Spinal cord (tissue), 10 donors: ENCODE data around the gene SRGAP3. TPM values are rescaled to one million over a fixed set of nuclear protein-coding genes. Genes with fewer than 3 reads are reported as not detected.

Source experiments
- DNase-seq, 6 donors: peaks; one replicate each; pipeline versions ENCODE4 v3.0.0 to v3.0.0-alpha.2; 2013 to 2015; ENCODE audit warnings: low spot score in 6 of 6, low read depth in 4 of 6
- H3K27ac ChIP-seq: one replicate; pipeline ENCODE4 v1.5.1; 2013; ENCODE audit warnings: low read depth, low read length, control low read depth
- H3K27me3 ChIP-seq: one replicate; pipeline ENCODE4 v1.6.1; 2013; ENCODE audit warnings: low read length; ENCODE audit not compliant: control insufficient read depth, insufficient read depth
- H3K36me3 ChIP-seq: one replicate; pipeline ENCODE4 v1.6.1; 2013; ENCODE audit warnings: low read length; ENCODE audit not compliant: control insufficient read depth, insufficient read depth
- H3K4me1 ChIP-seq: one replicate; pipeline ENCODE4 v1.6.1; 2013; ENCODE audit warnings: low read length; ENCODE audit not compliant: control insufficient read depth, insufficient read depth
- H3K4me3 ChIP-seq: one replicate; pipeline ENCODE4 v1.5.1; 2013; ENCODE audit warnings: low read depth, low read length, control low read depth
- H3K9me3 ChIP-seq: one replicate; pipeline ENCODE4 v1.6.1; 2013; ENCODE audit warnings: low read length; ENCODE audit not compliant: control insufficient read depth, insufficient read depth
- WGBS: methylation state at CpG from one replicate; pipeline ENCODE4 v1.1.5; 2013; ENCODE audit warnings: missing lambda C conversion rate; ENCODE audit not compliant: insufficient coverage; 5-methylcytosine and 5-hydroxymethylcytosine counted together
- polyA plus RNA-seq, 2 donors: library from polyadenylated mRNA; unstranded; fragments of 120-200 nt; gene quantifications; one replicate each; pipeline ENCODE4 v1.2.1, GENCODE V29; 2013; ENCODE audit not compliant: insufficient read length in 2 of 2
- total RNA-seq, 2 donors: library from RNA; depleted of rRNA in 1 of 2; stranded (reverse); fragments of 120-200 nt in 1 of 2; fragments of >200 nt in 1 of 2; gene quantifications; one replicate each; pipeline versions ENCODE4 v1.2.3 to v1.2.4, GENCODE V29; 2013 to 2014
- donor health status: healthy.

Gene SRGAP3
- total and polyA plus RNA-seq, 4 donors, result 46.1 to 71.9 (median 65.6) TPM

DNA sequence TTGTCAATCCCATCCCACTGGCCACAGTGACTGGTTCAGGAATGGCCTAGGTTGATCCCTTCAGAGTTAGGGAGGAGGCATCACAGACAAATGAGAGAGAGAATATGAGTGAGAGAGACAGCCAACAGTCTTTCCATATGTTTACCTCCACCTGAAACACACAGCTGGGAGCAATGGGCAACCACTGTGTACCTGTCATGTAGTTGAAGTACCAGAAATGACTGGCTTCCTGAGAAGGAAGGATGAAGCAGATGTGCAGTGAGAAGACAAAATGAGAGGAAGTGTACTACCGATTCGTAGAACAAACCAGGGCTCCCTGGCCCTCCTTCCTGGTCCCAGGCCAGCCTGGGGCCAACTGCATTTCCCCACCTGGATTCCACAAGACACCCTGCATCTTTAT is 27.4 kb downstream of the SRGAP3 start:
- no peaks in the 10 kb centered on the region for H3K9me3 ChIP-seq
- H3K27me3 ChIP-seq, result no peaks in the 10 kb centered on the region
- DNase-seq, result no peak
- peaks cover 3% of the 10 kb centered on the region for H3K36me3 ChIP-seq
- no CpG with 5 or more reads among the region's 2 CpGs for WGBS
- peaks cover 37% of the 10 kb centered on the region for H3K4me1 ChIP-seq
- no peak overlapping the region for H3K4me3 ChIP-seq
- H3K27ac ChIP-seq, result no peak overlapping the region

DNA sequence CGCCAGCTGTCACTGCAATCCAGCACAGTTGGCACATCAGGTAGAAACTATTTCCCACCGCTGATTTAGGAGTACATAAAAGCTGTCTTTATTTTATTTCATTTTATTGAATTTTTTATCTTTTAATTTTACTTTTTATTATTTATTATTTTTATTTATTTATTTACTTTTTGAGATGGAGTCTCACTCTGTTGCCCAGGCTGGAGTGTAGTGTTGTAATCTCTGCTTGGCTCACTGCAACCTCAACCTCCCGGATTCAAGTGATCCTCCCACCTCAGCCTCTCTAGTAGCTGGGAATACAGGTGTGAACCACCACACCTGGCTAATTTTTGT is 31.0 kb downstream of the SRGAP3 start:
- Histone ChIP-seq H3K4me1 (peaks cover 16% of the 10 kb centered on the region), H3K36me3 (no peaks in the 10 kb centered on the region), H3K4me3 (no peak overlapping the region), H3K27me3 (no peaks in the 10 kb centered on the region), H3K9me3 (no peaks in the 10 kb centered on the region), H3K27ac (no peak overlapping the region)
- no peak for DNase-seq
- WGBS, result no CpG with 5 or more reads among the region's 3 CpGs

DNA sequence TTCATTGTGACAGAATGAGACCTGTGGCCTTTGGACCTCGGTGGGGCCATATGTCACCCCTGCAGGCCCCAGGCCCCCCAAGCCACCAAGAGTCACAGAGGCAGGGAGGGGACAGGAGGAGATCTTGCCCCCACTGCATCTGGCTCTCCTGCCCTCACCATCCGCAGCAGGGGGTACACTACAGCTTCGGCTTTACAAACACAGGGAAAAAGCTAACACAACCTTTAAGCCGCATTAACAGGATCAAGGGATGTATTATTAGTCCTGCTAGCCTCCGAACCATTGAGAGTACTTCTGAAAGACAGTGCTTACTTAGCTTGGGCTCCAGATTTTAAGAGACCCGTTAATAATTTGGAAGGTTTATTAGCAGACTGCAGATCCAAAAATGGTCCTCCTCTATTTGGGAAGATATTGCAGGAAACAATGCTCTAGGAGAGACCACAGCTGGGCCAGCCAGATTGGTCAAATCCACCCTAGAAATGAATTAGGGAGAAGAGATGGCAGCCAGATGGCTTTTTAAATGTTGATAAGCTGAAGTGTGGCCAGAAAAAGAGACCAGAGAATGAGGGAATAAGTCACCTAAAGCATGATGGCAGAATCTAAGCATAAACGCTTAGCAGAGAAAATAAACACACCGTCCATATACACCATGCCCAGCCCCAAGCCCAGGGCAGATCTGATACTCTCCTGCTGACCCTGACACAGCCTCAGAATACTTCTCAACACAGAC is 31.5 kb downstream of the SRGAP3 start:
- Histone ChIP-seq H3K36me3 (no peaks in the 10 kb centered on the region), H3K4me1 (peaks cover 21% of the 10 kb centered on the region), H3K27me3 (no peaks in the 10 kb centered on the region), H3K27ac (no peak overlapping the region), H3K4me3 (no peak overlapping the region), H3K9me3 (no peaks in the 10 kb centered on the region)
- 60% methylated on average over 6 of the region's 8 CpGs for WGBS
- DNase-seq, result no peak

DNA sequence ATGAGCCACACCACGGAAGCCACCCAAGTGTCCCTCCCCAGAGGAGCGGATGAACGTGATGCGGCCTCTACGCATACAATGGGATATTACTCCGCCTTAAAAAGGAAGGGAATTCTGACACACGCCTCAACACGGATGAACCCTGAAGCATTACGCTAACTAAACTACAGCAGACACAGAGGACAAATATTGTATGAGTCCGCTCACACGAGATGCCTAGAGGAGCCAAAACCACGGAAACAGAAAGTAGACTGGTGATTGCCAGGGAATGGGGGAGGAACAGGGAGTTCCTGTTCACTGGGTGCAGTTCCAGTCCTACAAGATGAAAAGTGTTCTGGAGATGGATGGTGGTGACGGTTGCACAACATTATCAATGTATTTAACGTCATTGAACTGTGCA is 32.7 kb downstream of the SRGAP3 start:
- DNase-seq, result no peak
- Histone ChIP-seq H3K9me3 (no peaks in the 10 kb centered on the region), H3K4me1 (peaks cover 25% of the 10 kb centered on the region), H3K36me3 (no peaks in the 10 kb centered on the region), H3K27ac (no peak overlapping the region), H3K27me3 (no peaks in the 10 kb centered on the region), H3K4me3 (no peak overlapping the region)
- 85% methylated on average over 8 of the region's 14 CpGs for WGBS

DNA sequence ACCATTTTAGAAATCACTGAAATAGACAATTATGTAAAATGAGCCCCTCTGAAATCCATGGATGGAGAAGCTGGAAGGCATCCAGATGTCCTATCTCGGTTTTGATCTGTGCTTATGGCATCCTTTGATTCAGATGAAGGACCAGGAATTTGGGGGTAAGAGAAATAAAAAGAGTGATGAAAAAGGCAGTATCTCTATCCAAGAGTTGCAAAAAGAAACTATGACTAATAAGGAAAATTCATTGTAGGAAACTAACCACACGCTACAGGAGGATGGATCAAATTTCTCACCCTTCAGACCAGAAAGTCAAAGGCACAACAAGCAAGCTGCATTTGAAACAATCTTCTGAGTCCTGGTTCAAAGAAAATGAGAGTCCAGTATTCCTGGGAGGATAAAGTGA is 34.8 kb downstream of the SRGAP3 start:
- H3K27me3 ChIP-seq, result no peaks in the 10 kb centered on the region
- no peak for DNase-seq
- 50% methylated on average over 1 of the region's 2 CpGs for WGBS
- no peak overlapping the region for H3K4me3 ChIP-seq
- H3K27ac ChIP-seq, result no peak overlapping the region
- peaks cover 25% of the 10 kb centered on the region for H3K4me1 ChIP-seq
- H3K9me3 ChIP-seq, result no peaks in the 10 kb centered on the region
- no peaks in the 10 kb centered on the region for H3K36me3 ChIP-seq

DNA sequence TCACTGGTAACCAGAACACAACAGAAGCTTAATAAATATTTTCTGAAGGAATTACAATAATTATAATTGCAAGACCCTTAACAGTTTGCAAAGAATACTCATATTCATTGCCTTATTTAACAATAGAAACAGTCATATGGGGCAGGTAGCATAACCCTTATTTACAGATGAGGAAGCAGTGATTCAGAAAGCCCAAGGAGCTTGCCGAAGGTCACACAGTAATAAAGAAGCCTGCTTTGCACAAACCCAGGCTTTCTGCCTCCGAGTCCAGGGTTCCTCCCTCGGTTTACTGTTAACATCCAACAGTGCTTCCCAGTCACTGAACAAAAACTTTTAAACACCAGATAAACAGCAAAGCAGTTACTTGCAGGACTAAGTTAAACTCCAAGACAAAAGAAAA is 35.3 kb downstream of the SRGAP3 start:
- no peak overlapping the region for H3K27ac ChIP-seq
- no peak for DNase-seq
- no peaks in the 10 kb centered on the region for H3K9me3 ChIP-seq
- WGBS, result 72% methylated on average over 3 of the region's 3 CpGs
- H3K36me3 ChIP-seq, result no peaks in the 10 kb centered on the region
- H3K27me3 ChIP-seq, result no peaks in the 10 kb centered on the region
- peaks cover 25% of the 10 kb centered on the region for H3K4me1 ChIP-seq
- H3K4me3 ChIP-seq, result no peak overlapping the region

DNA sequence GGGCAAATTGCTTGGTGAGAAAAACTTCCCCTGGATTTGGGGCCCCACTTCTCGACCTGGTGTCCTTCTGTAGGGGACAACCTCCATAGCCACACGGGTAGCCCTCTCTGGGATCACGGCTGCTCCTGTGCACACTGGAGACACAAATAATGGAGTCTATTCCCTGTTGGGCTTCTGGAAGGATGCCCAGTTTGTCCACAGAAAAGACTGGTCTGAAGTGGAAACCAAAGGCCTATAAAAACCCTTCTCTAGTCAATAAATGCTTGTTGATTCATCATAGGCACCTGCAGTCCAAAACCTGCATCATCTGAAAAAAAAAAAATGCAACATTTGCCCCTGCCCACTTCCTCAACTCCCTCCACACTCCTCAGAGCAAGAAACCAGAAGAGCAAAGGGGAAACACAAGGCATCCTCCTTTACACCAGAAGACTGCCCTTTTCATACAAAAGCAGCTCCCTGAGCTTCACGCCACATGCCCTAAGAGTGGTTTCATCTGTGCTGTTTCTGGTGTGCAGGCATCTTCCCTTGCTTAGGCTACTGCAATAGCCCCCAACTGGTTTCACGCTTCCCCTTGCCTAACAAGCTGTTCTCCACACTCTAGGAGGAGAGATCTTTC is 36.3 kb downstream of the SRGAP3 start:
- no peak overlapping the region for H3K27ac ChIP-seq

DNA sequence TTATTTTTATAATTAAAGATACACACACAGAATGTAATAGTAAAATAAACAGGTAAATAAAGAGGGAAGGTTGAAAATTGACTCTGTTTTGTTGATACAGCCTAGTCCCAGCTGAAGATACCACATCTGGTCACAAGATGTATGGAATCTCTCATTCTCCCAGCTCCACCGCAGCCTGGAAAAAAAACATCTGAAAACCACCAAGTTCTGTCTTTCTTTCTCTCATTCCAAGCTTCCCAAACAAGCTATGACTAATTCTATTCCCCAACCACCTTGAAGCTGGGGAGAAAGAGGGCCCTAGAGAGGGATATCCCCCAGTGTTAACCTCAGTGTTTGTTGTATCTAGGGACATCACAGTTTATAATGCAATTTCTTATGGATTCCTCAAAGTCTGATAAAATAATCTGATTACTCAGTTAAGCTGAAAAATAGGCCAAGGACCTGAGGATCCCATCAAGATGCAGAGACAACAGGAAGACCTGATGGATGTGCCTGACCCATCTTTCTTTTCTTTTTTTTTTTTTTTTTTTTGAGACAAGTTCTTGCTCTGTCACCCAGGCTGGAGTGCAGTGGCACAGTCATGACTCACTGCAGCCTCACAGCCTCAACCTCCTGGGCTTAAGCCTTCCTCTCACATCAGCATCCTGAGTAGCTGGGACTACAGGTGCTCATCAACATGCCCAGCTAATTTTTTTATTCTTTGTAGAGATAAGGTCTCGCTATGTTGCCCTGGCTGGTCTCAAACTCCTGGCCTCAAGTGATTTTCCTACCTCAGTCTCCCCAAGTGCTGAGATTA is 38.1 kb downstream of the SRGAP3 start:
- no peaks in the 10 kb centered on the region for H3K36me3 ChIP-seq
- no peak overlapping the region for H3K4me3 ChIP-seq
- H3K9me3 ChIP-seq, result no peaks in the 10 kb centered on the region
- DNase-seq, result no peak
- WGBS, result no CpG with 5 or more reads among the region's 2 CpGs
- H3K27me3 ChIP-seq, result no peaks in the 10 kb centered on the region
- H3K4me1 ChIP-seq, result peaks cover 15% of the 10 kb centered on the region
- no peak overlapping the region for H3K27ac ChIP-seq

More for the DNA sequence above, 36.3 kb downstream of the SRGAP3 start:
- Histone ChIP-seq H3K36me3 (no peaks in the 10 kb centered on the region), H3K4me1 (peaks cover 22% of the 10 kb centered on the region), H3K4me3 (no peak overlapping the region), H3K27me3 (no peaks in the 10 kb centered on the region), H3K9me3 (no peaks in the 10 kb centered on the region)
- 72% methylated on average over 2 of the region's 5 CpGs for WGBS
- no peak for DNase-seq

DNA sequence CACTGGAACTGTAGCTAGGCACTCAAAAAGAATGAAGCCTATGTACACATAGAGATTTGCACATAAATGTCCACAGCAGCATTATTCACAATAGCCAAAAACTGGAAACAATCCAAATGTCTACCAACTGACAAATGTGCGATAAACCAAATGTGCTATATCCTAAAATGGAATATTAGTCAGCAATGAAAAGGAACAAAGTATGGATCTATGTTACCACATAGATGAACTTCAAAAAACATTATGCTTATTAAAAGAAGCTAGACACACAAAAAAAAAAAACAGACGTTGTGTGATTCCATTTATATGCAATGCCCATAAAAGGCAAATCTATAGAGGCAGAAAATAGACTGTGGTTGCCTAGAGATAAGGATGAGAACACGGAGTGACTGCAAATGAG is 39.7 kb downstream of the SRGAP3 start:
- Histone ChIP-seq H3K4me1 (peaks cover 19% of the 10 kb centered on the region), H3K9me3 (no peaks in the 10 kb centered on the region), H3K36me3 (no peaks in the 10 kb centered on the region), H3K27ac (no peak overlapping the region), H3K4me3 (no peak overlapping the region), H3K27me3 (no peaks in the 10 kb centered on the region)
- DNase-seq, result no peak
- WGBS, result 80% methylated on average over 1 of the region's 3 CpGs
